Gastrocnemius medialis (tissue), 4 donors: ENCODE measurements around the gene C17orf67.

Experiments used
- CTCF ChIP-seq, 5 experiments: fragments of 450-650 bp in 3 of 5; fragments of 200-600 bp in 2 of 5; sonication (generic) in 2 of 5; IDR thresholded peaks in 4 of 5; conservative IDR thresholded peaks in 1 of 5; 1 replicate in 4 of 5; 2 replicates in 1 of 5; pipeline ENCODE4 v1.5.1; 2016 to 2019; ENCODE audit warnings: antibody characterized with exemption in 5 of 5, mild to moderate bottlenecking in 3 of 5, moderate library complexity in 3 of 5
- POLR2A ChIP-seq, 2 donors: fragments of 450-650 bp; IDR thresholded peaks; one replicate each; pipeline ENCODE4 v1.6.1; 2017; ENCODE audit warnings: antibody characterized with exemption in 2 of 2, mild to moderate bottlenecking in 2 of 2, moderate library complexity in 2 of 2

- TF ChIP-seq CTCF (IDR thresholded peaks at IDR 0.05 in 4 of 5, conservative IDR thresholded peaks at IDR 0.05 in 1 of 5) (no peak), POLR2A (IDR thresholded peaks at IDR 0.05) (no peak)
Measured at GRCh38 chr17:56806949-56807348, 26.8 kb downstream of the C17orf67 start.
